Stomach smooth muscle (tissue), 2 donors: ENCODE data around the gene SLCO2A1.
A peak's percentile ranks its signal among the peaks of the same experiment; 100 is the strongest.

Source experiments
- H3K27ac ChIP-seq: one replicate; pipeline ENCODE4 v1.7.0; 2013; ENCODE audit warnings: mild to moderate bottlenecking, low read length, inconsistent platforms
- H3K27me3 ChIP-seq, 2 donors: one replicate each; pipeline ENCODE4 v1.7.0; 2013; ENCODE audit warnings: low read length in 2 of 2; ENCODE audit not compliant: insufficient read depth in 2 of 2, control insufficient read depth in 1 of 2
- H3K36me3 ChIP-seq, 2 donors: one replicate each; pipeline ENCODE4 v1.7.0; 2013; ENCODE audit warnings: low read length in 2 of 2; ENCODE audit not compliant: control insufficient read depth in 2 of 2, insufficient read depth in 2 of 2
- H3K4me1 ChIP-seq: one replicate; pipeline ENCODE4 v1.7.0; 2013; ENCODE audit warnings: low read length; ENCODE audit not compliant: control insufficient read depth, insufficient read depth
- H3K4me3 ChIP-seq, 2 donors: one replicate each; pipeline ENCODE4 v1.7.0; 2013; ENCODE audit warnings: low read length in 2 of 2
- H3K9ac ChIP-seq, 2 donors: one replicate each; pipeline ENCODE4 v1.7.0; 2013; ENCODE audit warnings: low read length in 2 of 2, mild to moderate bottlenecking in 1 of 2
- H3K9me3 ChIP-seq, 2 donors: one replicate each; pipeline ENCODE4 v1.7.0; 2013; ENCODE audit warnings: low read length in 2 of 2; ENCODE audit not compliant: control insufficient read depth in 2 of 2
- donor health status: healthy.
- donor health status: Pancreatic carcinoma.

The SLCO2A1 gene

GRCh38 chr3:133932009-133932408, 97.7 kb downstream of the SLCO2A1 start:
- Histone ChIP-seq H3K27me3 (peaks cover 0 to 7% of the 10 kb centered on the region in 2 donors), H3K9ac (no peak overlapping the region), H3K9me3 (no peaks in the 10 kb centered on the region)

GRCh38 chr3:133931084-133931483, 98.6 kb downstream of the SLCO2A1 start:
- no peak overlapping the region for H3K4me3 ChIP-seq
- H3K9me3 ChIP-seq = no peaks in the 10 kb centered on the region
- H3K27ac ChIP-seq = no peak overlapping the region

More at GRCh38 chr3:133932009-133932408, 97.7 kb downstream of the SLCO2A1 start:
- H3K4me1 ChIP-seq = peaks cover 9% of the 10 kb centered on the region
- H3K27ac ChIP-seq = no peak overlapping the region
- H3K36me3 ChIP-seq = no peaks in the 10 kb centered on the region
- no peak overlapping the region for H3K4me3 ChIP-seq

GRCh38 chr3:133930341-133930933, 99.3 kb downstream of the SLCO2A1 start:
- H3K4me3 ChIP-seq = no peak overlapping the region
- H3K36me3 ChIP-seq = no peaks in the 10 kb centered on the region
- peaks cover 0 to 3% of the 10 kb centered on the region in 2 donors for H3K27me3 ChIP-seq
- no peaks in the 10 kb centered on the region for H3K9me3 ChIP-seq
- H3K9ac ChIP-seq = no peak overlapping the region
- H3K4me1 ChIP-seq = peaks cover 12% of the 10 kb centered on the region
- no peak overlapping the region for H3K27ac ChIP-seq

More at GRCh38 chr3:133931084-133931483, 98.6 kb downstream of the SLCO2A1 start:
- Histone ChIP-seq H3K9ac (no peak overlapping the region), H3K4me1 (peaks cover 12% of the 10 kb centered on the region), H3K27me3 (peaks cover 0 to 7% of the 10 kb centered on the region in 2 donors), H3K36me3 (no peaks in the 10 kb centered on the region)

GRCh38 chr3:133928903-133929607, 100.7 kb downstream of the SLCO2A1 start:
- H3K9me3 ChIP-seq = no peaks in the 10 kb centered on the region
- no peak overlapping the region for H3K9ac ChIP-seq
- H3K27ac ChIP-seq = no peak overlapping the region
- peaks cover 12% of the 10 kb centered on the region for H3K4me1 ChIP-seq
- H3K36me3 ChIP-seq = no peaks in the 10 kb centered on the region
- H3K27me3 ChIP-seq = peaks cover 0 to 3% of the 10 kb centered on the region in 2 donors
- no peak overlapping the region for H3K4me3 ChIP-seq

- Histone ChIP-seq H3K27ac (no peak overlapping the region), H3K9me3 (no peaks in the 10 kb centered on the region), H3K4me3 (peak overlapping the region; percentile 53 to 74), H3K9ac (peak overlapping the region; percentile 35 to 71), H3K27me3 (peaks cover 0 to 3% of the 10 kb centered on the region in 2 donors), H3K36me3 (no peaks in the 10 kb centered on the region), H3K4me1 (peaks cover 12% of the 10 kb centered on the region)
Measured at GRCh38 chr3:133928136-133928893, 101.4 kb downstream of the SLCO2A1 start.

GRCh38 chr3:133927540-133928066, 102.1 kb downstream of the SLCO2A1 start:
- Histone ChIP-seq H3K4me3 (peak overlapping the region; percentile 53 to 74), H3K9me3 (no peaks in the 10 kb centered on the region), H3K4me1 (peaks cover 12% of the 10 kb centered on the region), H3K36me3 (no peaks in the 10 kb centered on the region), H3K27ac (no peak overlapping the region), H3K9ac (peak overlapping the region; percentile 45 to 71), H3K27me3 (peaks cover 0 to 3% of the 10 kb centered on the region in 2 donors)

- Histone ChIP-seq H3K9ac (peak overlapping the region; percentile 36 to 45), H3K27ac (no peak overlapping the region), H3K27me3 (peaks cover 0 to 3% of the 10 kb centered on the region in 2 donors), H3K9me3 (no peaks in the 10 kb centered on the region), H3K4me3 (peak overlapping the region; percentile 53 to 74), H3K4me1 (peaks cover 12% of the 10 kb centered on the region), H3K36me3 (no peaks in the 10 kb centered on the region)
Measured at GRCh38 chr3:133926736-133927539, 102.8 kb downstream of the SLCO2A1 start.

- Histone ChIP-seq H3K4me1 (peaks cover 12% of the 10 kb centered on the region), H3K4me3 (no peak overlapping the region), H3K9ac (no peak overlapping the region), H3K36me3 (no peaks in the 10 kb centered on the region), H3K9me3 (no peaks in the 10 kb centered on the region), H3K27ac (no peak overlapping the region), H3K27me3 (peaks cover 0 to 3% of the 10 kb centered on the region in 2 donors)
Measured at GRCh38 chr3:133925960-133926735, 103.6 kb downstream of the SLCO2A1 start.

- Histone ChIP-seq H3K27ac (no peak overlapping the region), H3K36me3 (no peaks in the 10 kb centered on the region), H3K9me3 (no peaks in the 10 kb centered on the region), H3K4me3 (no peak overlapping the region), H3K4me1 (peaks cover 12% of the 10 kb centered on the region), H3K27me3 (no peaks in the 10 kb centered on the region), H3K9ac (no peak overlapping the region)
Measured at GRCh38 chr3:133924041-133924440, 105.7 kb downstream of the SLCO2A1 start.
